Right cardiac atrium (tissue), 5 donors: ENCODE measurements around the gene MBD4. TPM values are rescaled to one million over a fixed set of nuclear protein-coding genes. Genes with fewer than 3 reads are reported as not detected.
A peak's percentile ranks its signal among the peaks of the same experiment; 100 is the strongest.

Experiments
- ATAC-seq, 2 donors: fragments of 200-7000 bp; cut with Tn5 transposase; one replicate each; pipeline versions ENCODE4 v1.8.0 to v1.9.1; 2020; ENCODE audit warnings: moderate library complexity in 2 of 2, mild to moderate bottlenecking in 1 of 2
- DNase-seq, 3 donors: peaks; one replicate each; pipeline ENCODE4 v3.0.0-alpha.2; 2020
- H3K27ac ChIP-seq: one replicate; pipeline ENCODE4 v1.5.1; 2013; ENCODE audit warnings: mild to moderate bottlenecking, low read length, control low read depth, moderate library complexity
- H3K27me3 ChIP-seq: one replicate; pipeline ENCODE4 v1.6.1; 2013; ENCODE audit not compliant: control insufficient read depth, insufficient read depth
- H3K4me1 ChIP-seq: one replicate; pipeline ENCODE4 v1.6.1; 2013; ENCODE audit warnings: low read length; ENCODE audit not compliant: control insufficient read depth, insufficient read depth
- H3K4me3 ChIP-seq: one replicate; pipeline ENCODE4 v1.5.1; 2013; ENCODE audit warnings: low read length, control low read depth
- H3K9me3 ChIP-seq: one replicate; pipeline ENCODE4 v1.6.1; 2013; ENCODE audit warnings: low read length; ENCODE audit not compliant: control insufficient read depth
- WGBS: extraction: QIAGEN DNeasy Blood & Tissue Kit; methylation state at CpG from one replicate; pipeline ENCODE4 v1.1.7; 2013; 5-methylcytosine and 5-hydroxymethylcytosine counted together
- intact Hi-C, 4 donors: fragments of 100-400 bp; cut with DNase I; formaldehyde crosslinking; loops; one replicate each; pipeline versions ENCODE4 v1.11.0 to v1.14.0; 2022 to 2023
- polyA plus RNA-seq: library from polyadenylated mRNA; stranded (reverse); fragments of 200-250 nt; gene quantifications from one replicate; pipeline ENCODE4 v1.2.3, GENCODE V29; 2013
- total RNA-seq, 4 donors: library from RNA; stranded (reverse); fragmentation: NEBNext Ultra II Directional; extraction: Animal tissue kit (Norgen Biotek cat#: 25700); gene quantifications; one replicate each; pipeline ENCODE4 v1.2.1, GENCODE V29; 2021
- donor health status: healthy with polysubstance abuse.
- donor health status: DM: no; HTN: yes; CAD: no.
- donor health status: DM: no; HTN: no; CAD: no.
- donor health status: DM: no; HTN: yes; CAD: no; lungs with severe emphysema.
- donor health status: DM: yes; HTN: yes; CAD: no.

The MBD4 gene
- total and polyA plus RNA-seq, 5 donors = 17.5 to 52.1 (median 25.6) TPM

- DNase-seq (no peak), ATAC-seq (no peak)
- Histone ChIP-seq H3K27me3 (no peaks in the 10 kb centered on the region), H3K9me3 (no peaks in the 10 kb centered on the region), H3K27ac (no peak overlapping the region), H3K4me3 (no peak overlapping the region), H3K4me1 (peaks cover 2% of the 10 kb centered on the region)
- intact Hi-C loops = no loop called here
- WGBS = 90% methylated on average over 4 of the region's 4 CpGs
These were observed 10.1 kb downstream of the MBD4 start for GRCh38 chr3:129429602-129430001.

- peaks cover 2% of the 10 kb centered on the region for H3K4me1 ChIP-seq
- WGBS = 76% methylated on average over 3 of the region's 3 CpGs
- no peak overlapping the region for H3K27ac ChIP-seq
- DNase-seq = no peak
- H3K27me3 ChIP-seq = no peaks in the 10 kb centered on the region
- no peak overlapping the region for H3K4me3 ChIP-seq
- no peak for ATAC-seq
- intact Hi-C loops = no loop called here
- H3K9me3 ChIP-seq = no peaks in the 10 kb centered on the region
These were observed 10.7 kb downstream of the MBD4 start for GRCh38 chr3:129429080-129429451.

- ATAC-seq = peak; percentile 97 to 98
These were observed 11.2 kb downstream of the MBD4 start, which contains the start of gene EFCAB12 for GRCh38 chr3:129428376-129429079. Gene EFCAB12, minus strand, starts transcription at chr3:129428636. Its CDS starts 148 bp downstream, at chr3:129428488.

GRCh38 chr3:129428007-129428375 is 11.8 kb downstream of the MBD4 start:
- peaks cover 2% of the 10 kb centered on the region for H3K4me1 ChIP-seq
- no peak overlapping the region for H3K27ac ChIP-seq
- no peaks in the 10 kb centered on the region for H3K27me3 ChIP-seq
- H3K4me3 ChIP-seq = peak overlapping the region; percentile 27
- intact Hi-C loops = no loop called here
- DNase-seq (no peak), ATAC-seq (peak in 1 of 2 donors; percentile 46)
- WGBS = 6% methylated on average over 8 of the region's 8 CpGs
- H3K9me3 ChIP-seq = no peaks in the 10 kb centered on the region

More at GRCh38 chr3:129428376-129429079, 11.2 kb downstream of the MBD4 start, which contains the start of gene EFCAB12:
- H3K4me3 ChIP-seq = peak within 1 kb of the TSS; percentile 27
- WGBS = 3% methylated on average over 42 of the region's 42 CpGs
- H3K4me1 ChIP-seq = peaks cover 2% of the 10 kb centered on the region
- no peaks in the 10 kb centered on the region for H3K27me3 ChIP-seq
- peak; percentile 97 to 99 (median 99) for DNase-seq
- H3K27ac ChIP-seq = no peak within 1 kb of the TSS
- H3K9me3 ChIP-seq = no peaks in the 10 kb centered on the region
- intact Hi-C loops = no loop called here

GRCh38 chr3:129425619-129426018 is 14.1 kb downstream of the MBD4 start:
- Histone ChIP-seq H3K27me3 (no peaks in the 10 kb centered on the region), H3K4me3 (no peak overlapping the region), H3K4me1 (peaks cover 2% of the 10 kb centered on the region), H3K9me3 (no peaks in the 10 kb centered on the region), H3K27ac (no peak overlapping the region)
- ATAC-seq (no peak), DNase-seq (no peak)
- WGBS = 82% methylated on average over 2 of the region's 2 CpGs
- intact Hi-C loops = no loop called here

GRCh38 chr3:129425213-129425612 is 14.5 kb downstream of the MBD4 start:
- no peak for ATAC-seq
- H3K4me3 ChIP-seq = no peak overlapping the region
- H3K27me3 ChIP-seq = no peaks in the 10 kb centered on the region

GRCh38 chr3:129424185-129424841 is 15.4 kb downstream of the MBD4 start:
- ATAC-seq (no peak), DNase-seq (no peak)
- H3K4me1 ChIP-seq = peaks cover 2% of the 10 kb centered on the region
- no peak overlapping the region for H3K4me3 ChIP-seq
- no peaks in the 10 kb centered on the region for H3K27me3 ChIP-seq
- no peaks in the 10 kb centered on the region for H3K9me3 ChIP-seq
- 77% methylated on average over 4 of the region's 4 CpGs for WGBS
- intact Hi-C loops = no loop called here
- no peak overlapping the region for H3K27ac ChIP-seq

More at GRCh38 chr3:129425213-129425612, 14.5 kb downstream of the MBD4 start:
- intact Hi-C loops = no loop called here
- DNase-seq = no peak
- Histone ChIP-seq H3K9me3 (no peaks in the 10 kb centered on the region), H3K4me1 (peaks cover 2% of the 10 kb centered on the region), H3K27ac (no peak overlapping the region)
- WGBS = 79% methylated on average over 3 of the region's 3 CpGs

- intact Hi-C loops = no loop called here
- Histone ChIP-seq H3K27ac (no peak overlapping the region), H3K27me3 (no peaks in the 10 kb centered on the region), H3K4me1 (peaks cover 2% of the 10 kb centered on the region), H3K9me3 (no peaks in the 10 kb centered on the region), H3K4me3 (no peak overlapping the region)
- no peak for DNase-seq
- WGBS = 79% methylated on average over 1 of the region's 1 CpG
- no peak for ATAC-seq
These were observed 16.9 kb downstream of the MBD4 start for GRCh38 chr3:129422897-129423296.

GRCh38 chr3:129421988-129422745 is 17.6 kb downstream of the MBD4 start:
- intact Hi-C loops = no loop called here
- Histone ChIP-seq H3K4me3 (no peak overlapping the region), H3K9me3 (no peaks in the 10 kb centered on the region), H3K4me1 (peaks cover 2% of the 10 kb centered on the region), H3K27me3 (no peaks in the 10 kb centered on the region), H3K27ac (no peak overlapping the region)
- DNase-seq = no peak
- no peak for ATAC-seq
- 79% methylated on average over 6 of the region's 6 CpGs for WGBS

GRCh38 chr3:129421236-129421883 is 18.4 kb downstream of the MBD4 start:
- no peaks in the 10 kb centered on the region for H3K27me3 ChIP-seq
- no peak overlapping the region for H3K4me3 ChIP-seq
- no peak for DNase-seq
- no peak for ATAC-seq
- H3K27ac ChIP-seq = no peak overlapping the region
- H3K4me1 ChIP-seq = peaks cover 2% of the 10 kb centered on the region
- intact Hi-C loops = no loop called here
- no peaks in the 10 kb centered on the region for H3K9me3 ChIP-seq
- WGBS = 94% methylated on average over 12 of the region's 12 CpGs
